Ishikawa (cell line): ENCODE measurements around the gene ZRANB2.

Experiments
- CEBPB ChIP-seq: IDR thresholded peaks from 2 replicates; pipeline ENCODE4 v1.6.1; 2012
- CREB1 ChIP-seq: IDR thresholded peaks from 2 replicates; pipeline ENCODE4 v1.6.1; 2012; ENCODE audit warnings: low read depth
- EGR1 ChIP-seq: IDR thresholded peaks from 2 replicates; pipeline ENCODE4 v1.6.1; 2012
- EP300 ChIP-seq: IDR thresholded peaks from 2 replicates; pipeline ENCODE4 v1.6.1; 2012; ENCODE audit warnings: borderline replicate concordance
- FOXM1 ChIP-seq: IDR thresholded peaks from 2 replicates; pipeline ENCODE4 v1.6.1; 2012; ENCODE audit warnings: low read depth, borderline replicate concordance
- NFIC ChIP-seq: IDR thresholded peaks from 2 replicates; pipeline ENCODE4 v1.6.1; 2012
- RAD21 ChIP-seq: IDR thresholded peaks from 2 replicates; pipeline ENCODE4 v1.6.1; 2012; ENCODE audit warnings: low read depth
- TAF1 ChIP-seq: IDR thresholded peaks from 2 replicates; pipeline ENCODE4 v1.6.1; 2012; ENCODE audit warnings: low read depth, mild to moderate bottlenecking
- TCF12 ChIP-seq: IDR thresholded peaks from 2 replicates; pipeline ENCODE4 v1.6.1; 2012; ENCODE audit warnings: low read depth
- TEAD4 ChIP-seq: IDR thresholded peaks from 2 replicates; pipeline ENCODE4 v1.6.1; 2012
- YY1 ChIP-seq: IDR thresholded peaks from 2 replicates; pipeline ENCODE4 v1.6.1; 2012; ENCODE audit warnings: low read depth
- ZBTB7A ChIP-seq: IDR thresholded peaks from 2 replicates; pipeline ENCODE4 v1.6.1; 2012; ENCODE audit warnings: low read depth
- TF ChIP-seq, protein P1 (sequence below): IDR thresholded peaks from 2 replicates; pipeline ENCODE4 v1.6.1; 2012
- TF ChIP-seq, protein P2 (sequence below): IDR thresholded peaks from 2 replicates; pipeline ENCODE4 v1.6.1; 2012; ENCODE audit warnings: low read depth, mild to moderate bottlenecking
- TF ChIP-seq, protein P3 (sequence below): IDR thresholded peaks from 2 replicates; pipeline ENCODE4 v1.6.1; 2012

ZRANB2 gene

DNA sequence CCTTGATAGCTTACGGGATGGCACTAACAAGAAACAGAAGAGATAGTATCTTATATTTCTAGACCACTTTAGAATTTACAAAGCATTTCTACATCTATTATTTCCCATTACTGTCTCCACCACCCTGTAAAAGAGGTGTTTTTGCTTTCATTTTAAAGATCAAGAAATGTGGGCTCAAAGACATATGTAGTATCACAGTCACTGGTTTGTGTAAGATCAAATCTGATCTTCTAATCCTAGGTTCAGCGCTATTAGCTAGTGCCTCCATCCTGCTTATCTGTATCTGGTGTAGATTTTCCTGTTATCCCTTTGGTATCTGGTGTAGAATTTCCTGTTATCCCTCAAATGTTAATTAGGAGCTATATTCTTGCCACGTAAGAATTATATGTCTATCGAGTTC is 23.6 kb upstream of the ZRANB2 start:
- TF ChIP-seq TEAD4 (no peak), EP300 (no peak), FOXM1 (no peak), ZBTB7A (no peak), YY1 (no peak), EGR1 (no peak), TCF12 (no peak), NFIC (no peak), CEBPB (no peak), TAF1 (no peak), RAD21 (no peak), CREB1 (no peak)
- TF ChIP-seq, protein P1, sequence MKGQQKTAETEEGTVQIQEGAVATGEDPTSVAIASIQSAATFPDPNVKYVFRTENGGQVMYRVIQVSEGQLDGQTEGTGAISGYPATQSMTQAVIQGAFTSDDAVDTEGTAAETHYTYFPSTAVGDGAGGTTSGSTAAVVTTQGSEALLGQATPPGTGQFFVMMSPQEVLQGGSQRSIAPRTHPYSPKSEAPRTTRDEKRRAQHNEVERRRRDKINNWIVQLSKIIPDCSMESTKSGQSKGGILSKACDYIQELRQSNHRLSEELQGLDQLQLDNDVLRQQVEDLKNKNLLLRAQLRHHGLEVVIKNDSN: no peak
- TF ChIP-seq, protein P2, sequence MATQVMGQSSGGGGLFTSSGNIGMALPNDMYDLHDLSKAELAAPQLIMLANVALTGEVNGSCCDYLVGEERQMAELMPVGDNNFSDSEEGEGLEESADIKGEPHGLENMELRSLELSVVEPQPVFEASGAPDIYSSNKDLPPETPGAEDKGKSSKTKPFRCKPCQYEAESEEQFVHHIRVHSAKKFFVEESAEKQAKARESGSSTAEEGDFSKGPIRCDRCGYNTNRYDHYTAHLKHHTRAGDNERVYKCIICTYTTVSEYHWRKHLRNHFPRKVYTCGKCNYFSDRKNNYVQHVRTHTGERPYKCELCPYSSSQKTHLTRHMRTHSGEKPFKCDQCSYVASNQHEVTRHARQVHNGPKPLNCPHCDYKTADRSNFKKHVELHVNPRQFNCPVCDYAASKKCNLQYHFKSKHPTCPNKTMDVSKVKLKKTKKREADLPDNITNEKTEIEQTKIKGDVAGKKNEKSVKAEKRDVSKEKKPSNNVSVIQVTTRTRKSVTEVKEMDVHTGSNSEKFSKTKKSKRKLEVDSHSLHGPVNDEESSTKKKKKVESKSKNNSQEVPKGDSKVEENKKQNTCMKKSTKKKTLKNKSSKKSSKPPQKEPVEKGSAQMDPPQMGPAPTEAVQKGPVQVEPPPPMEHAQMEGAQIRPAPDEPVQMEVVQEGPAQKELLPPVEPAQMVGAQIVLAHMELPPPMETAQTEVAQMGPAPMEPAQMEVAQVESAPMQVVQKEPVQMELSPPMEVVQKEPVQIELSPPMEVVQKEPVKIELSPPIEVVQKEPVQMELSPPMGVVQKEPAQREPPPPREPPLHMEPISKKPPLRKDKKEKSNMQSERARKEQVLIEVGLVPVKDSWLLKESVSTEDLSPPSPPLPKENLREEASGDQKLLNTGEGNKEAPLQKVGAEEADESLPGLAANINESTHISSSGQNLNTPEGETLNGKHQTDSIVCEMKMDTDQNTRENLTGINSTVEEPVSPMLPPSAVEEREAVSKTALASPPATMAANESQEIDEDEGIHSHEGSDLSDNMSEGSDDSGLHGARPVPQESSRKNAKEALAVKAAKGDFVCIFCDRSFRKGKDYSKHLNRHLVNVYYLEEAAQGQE: no peak
- TF ChIP-seq, protein P3, sequence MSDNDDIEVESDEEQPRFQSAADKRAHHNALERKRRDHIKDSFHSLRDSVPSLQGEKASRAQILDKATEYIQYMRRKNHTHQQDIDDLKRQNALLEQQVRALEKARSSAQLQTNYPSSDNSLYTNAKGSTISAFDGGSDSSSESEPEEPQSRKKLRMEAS: no peak

DNA sequence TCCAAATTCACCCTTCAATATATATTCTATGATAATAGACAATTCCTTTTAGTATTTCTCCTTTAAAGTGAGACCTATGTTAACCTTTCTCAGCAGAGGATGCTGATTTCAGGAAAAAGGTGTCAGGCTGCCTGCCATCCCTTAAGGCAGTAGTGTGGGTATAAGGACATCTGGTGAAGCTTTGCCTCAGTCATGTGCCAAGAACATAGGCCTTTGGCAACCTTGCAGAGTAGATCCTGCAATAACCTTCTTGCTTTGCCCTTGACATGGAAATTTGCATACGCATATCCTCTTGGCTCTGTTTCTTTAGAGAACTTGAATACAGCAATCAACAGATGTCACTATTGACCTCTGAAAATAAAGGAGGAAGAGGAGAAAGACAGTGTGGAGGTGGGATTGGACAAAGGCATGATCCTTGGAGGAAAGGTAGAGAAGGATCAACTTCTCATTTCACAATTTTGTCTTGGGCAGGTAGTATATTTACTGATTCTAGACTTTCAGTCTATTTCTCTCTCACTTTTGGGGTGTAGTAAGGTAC is 21.1 kb upstream of the ZRANB2 start:
- no peak for TF ChIP-seq EGR1
- TF ChIP-seq NFIC: no peak
- no peak for TF ChIP-seq CEBPB
- no peak for TF ChIP-seq RAD21
- TF ChIP-seq, protein P3: no peak
- no peak for TF ChIP-seq CREB1
- TF ChIP-seq EP300: no peak
- no peak for TF ChIP-seq TEAD4
- TF ChIP-seq TCF12: no peak
- TF ChIP-seq, protein P2: no peak
- TF ChIP-seq YY1: no peak
- no peak for TF ChIP-seq ZBTB7A
- TF ChIP-seq FOXM1: no peak
- no peak for TF ChIP-seq TAF1
- TF ChIP-seq, protein P1: no peak

DNA sequence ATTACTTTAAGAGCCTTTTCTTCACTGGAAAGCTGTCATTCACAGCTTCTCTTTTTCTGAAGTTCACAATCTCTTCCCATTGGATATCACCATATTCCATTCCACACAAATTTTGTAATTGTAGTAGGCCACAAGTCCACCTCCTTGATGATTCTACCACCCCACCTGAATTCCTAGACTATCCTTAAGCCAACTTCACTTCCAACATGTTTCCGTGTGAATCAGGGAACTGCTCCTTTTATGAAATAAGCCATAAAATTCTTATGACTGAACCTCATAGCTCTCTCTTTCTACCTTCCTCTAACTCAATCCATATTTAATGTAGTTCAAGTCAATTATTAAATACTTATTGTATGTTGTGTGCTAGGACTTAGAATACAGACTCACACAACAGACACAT is 16.6 kb upstream of the ZRANB2 start:
- TF ChIP-seq, protein P1: no peak
- TF ChIP-seq TEAD4 (no peak), CEBPB (no peak), YY1 (no peak), RAD21 (no peak), FOXM1 (no peak), TCF12 (no peak), ZBTB7A (no peak), EGR1 (no peak)
- TF ChIP-seq, protein P3: no peak

DNA sequence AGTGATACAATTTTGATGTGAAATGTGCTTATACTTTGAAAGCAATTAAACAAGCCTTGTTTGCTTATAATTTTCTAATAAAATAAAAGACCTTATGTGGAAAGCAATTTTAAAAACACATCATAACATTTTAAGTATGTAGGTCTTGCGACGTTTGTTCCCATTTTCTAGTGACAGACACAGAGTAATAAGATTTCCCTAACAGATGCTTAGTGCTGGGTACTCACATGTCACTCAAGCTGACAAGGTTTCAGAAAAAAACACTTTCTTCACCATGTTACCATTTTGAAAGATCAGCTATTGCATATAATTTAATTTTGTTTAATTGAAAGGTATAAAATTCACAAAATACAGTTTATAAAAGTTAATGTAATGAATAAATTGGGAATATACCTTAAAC is 14.1 kb upstream of the ZRANB2 start:
- TF ChIP-seq RAD21 (no peak), TEAD4 (no peak), CEBPB (no peak), CREB1 (no peak), ZBTB7A (no peak), YY1 (no peak), TCF12 (no peak), NFIC (no peak), EGR1 (no peak), EP300 (no peak)
- TF ChIP-seq, protein P2: no peak
